C4-2B (cell line): ENCODE data around the gene NASP.

Source experiments
- H3K27ac ChIP-seq: fragments of 450-650 bp; 2 replicates; pipeline ENCODE4 v1.5.1; 2017
- ZFX ChIP-seq: fragments of 450-650 bp; IDR thresholded peaks from 2 replicates; pipeline ENCODE4 v1.6.1; 2017
- TF ChIP-seq, protein P1 (sequence below): fragments of 450-650 bp; conservative IDR thresholded peaks from 2 replicates; pipeline ENCODE4 v1.5.1; 2017; ENCODE audit warnings: mild to moderate bottlenecking

The NASP gene, protein sequence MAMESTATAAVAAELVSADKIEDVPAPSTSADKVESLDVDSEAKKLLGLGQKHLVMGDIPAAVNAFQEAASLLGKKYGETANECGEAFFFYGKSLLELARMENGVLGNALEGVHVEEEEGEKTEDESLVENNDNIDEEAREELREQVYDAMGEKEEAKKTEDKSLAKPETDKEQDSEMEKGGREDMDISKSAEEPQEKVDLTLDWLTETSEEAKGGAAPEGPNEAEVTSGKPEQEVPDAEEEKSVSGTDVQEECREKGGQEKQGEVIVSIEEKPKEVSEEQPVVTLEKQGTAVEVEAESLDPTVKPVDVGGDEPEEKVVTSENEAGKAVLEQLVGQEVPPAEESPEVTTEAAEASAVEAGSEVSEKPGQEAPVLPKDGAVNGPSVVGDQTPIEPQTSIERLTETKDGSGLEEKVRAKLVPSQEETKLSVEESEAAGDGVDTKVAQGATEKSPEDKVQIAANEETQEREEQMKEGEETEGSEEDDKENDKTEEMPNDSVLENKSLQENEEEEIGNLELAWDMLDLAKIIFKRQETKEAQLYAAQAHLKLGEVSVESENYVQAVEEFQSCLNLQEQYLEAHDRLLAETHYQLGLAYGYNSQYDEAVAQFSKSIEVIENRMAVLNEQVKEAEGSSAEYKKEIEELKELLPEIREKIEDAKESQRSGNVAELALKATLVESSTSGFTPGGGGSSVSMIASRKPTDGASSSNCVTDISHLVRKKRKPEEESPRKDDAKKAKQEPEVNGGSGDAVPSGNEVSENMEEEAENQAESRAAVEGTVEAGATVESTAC

DNA sequence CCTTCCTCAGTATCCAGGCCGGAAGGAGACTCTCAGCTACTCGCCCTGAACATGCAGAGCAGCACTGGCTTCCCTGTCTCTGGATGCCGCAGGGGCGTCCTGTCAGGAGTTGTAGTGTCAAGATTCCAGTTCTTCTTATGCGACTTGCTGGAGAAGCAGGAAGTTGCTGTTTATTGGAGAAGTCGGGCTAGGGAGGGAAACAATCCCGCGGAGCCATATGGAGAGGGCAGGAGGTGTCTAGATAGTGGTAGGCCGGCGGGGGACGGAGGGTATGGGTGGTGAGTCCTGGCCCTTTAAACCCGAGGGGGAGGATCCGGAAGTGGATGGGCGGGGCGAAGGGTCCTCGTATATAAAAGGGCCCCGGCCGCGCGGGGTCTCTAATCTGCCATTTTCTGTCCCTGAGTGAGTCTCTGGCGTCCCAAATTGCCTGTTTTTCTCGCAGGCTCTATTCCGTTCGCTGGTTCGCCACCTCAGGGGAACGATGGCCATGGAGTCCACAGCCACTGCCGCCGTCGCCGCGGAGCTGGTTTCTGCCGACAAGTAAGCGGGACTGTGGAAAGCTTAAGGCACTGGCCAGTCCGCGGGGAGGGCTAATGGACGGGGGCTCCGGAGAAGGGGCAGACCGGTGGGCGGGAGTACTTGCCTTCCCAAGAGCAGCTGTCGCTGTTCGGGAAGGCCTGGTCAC lies at the start of gene NASP:
Gene NASP, plus strand, starts transcription at position 376 of the 685 bp plus-strand sequence. Its CDS starts 106 bp downstream, at position 482.
- H3K27ac ChIP-seq = peak within 1 kb of the TSS; percentile 93
- TF ChIP-seq ZFX = no peak
- TF ChIP-seq, protein P1, sequence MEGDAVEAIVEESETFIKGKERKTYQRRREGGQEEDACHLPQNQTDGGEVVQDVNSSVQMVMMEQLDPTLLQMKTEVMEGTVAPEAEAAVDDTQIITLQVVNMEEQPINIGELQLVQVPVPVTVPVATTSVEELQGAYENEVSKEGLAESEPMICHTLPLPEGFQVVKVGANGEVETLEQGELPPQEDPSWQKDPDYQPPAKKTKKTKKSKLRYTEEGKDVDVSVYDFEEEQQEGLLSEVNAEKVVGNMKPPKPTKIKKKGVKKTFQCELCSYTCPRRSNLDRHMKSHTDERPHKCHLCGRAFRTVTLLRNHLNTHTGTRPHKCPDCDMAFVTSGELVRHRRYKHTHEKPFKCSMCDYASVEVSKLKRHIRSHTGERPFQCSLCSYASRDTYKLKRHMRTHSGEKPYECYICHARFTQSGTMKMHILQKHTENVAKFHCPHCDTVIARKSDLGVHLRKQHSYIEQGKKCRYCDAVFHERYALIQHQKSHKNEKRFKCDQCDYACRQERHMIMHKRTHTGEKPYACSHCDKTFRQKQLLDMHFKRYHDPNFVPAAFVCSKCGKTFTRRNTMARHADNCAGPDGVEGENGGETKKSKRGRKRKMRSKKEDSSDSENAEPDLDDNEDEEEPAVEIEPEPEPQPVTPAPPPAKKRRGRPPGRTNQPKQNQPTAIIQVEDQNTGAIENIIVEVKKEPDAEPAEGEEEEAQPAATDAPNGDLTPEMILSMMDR = no peak

- no peak overlapping the region for H3K27ac ChIP-seq
- TF ChIP-seq, protein P1 = no peak
- TF ChIP-seq ZFX = no peak
Observed at GRCh38 chr1:45535988-45536766, 47.7 kb upstream of the NASP start.

DNA sequence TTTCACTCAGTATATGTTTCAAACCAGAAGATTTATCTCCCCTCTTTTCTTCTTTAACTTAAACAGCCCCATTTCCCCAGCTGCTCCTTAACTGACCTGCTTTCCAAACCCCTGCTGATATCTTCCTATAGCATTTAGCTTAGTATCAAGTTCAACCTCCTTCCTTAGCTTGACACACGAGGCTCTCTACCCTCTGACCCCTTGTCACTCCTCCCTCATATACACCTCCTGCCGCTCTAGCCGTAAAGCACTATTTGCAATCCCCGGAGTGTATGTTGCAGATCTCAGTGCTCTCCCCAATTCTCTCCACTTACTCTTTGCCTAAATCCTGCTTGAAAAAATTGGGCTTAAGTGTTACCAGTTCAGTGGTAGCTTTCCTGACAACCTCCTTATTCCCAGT lies 47.0 kb upstream of the NASP start:
- H3K27ac ChIP-seq = no peak overlapping the region
- TF ChIP-seq, protein P1 = no peak

DNA sequence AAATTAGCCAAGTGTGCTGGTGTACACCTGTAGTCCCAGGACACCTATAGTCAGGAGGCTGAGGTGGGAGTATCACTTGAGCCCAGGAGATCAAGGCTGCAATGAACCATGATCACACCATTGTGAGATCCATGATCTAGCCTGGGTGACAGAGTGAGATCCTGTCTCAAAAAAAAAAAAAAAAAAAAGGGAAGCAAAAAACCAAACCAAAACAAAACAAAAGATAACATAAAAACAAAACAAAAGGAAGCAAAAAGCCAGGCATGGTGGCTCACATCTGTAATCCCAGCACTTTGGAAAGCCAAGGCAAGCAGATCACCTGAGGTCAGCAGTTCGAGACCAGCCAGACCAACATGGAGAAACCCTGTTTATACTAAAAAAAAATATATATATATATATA lies 42.6 kb upstream of the NASP start:
- H3K27ac ChIP-seq = no peak overlapping the region

GRCh38 chr1:45542591-45542990 lies 41.2 kb upstream of the NASP start:
- no peak overlapping the region for H3K27ac ChIP-seq
- no peak for TF ChIP-seq ZFX
- TF ChIP-seq, protein P1 = no peak

More for the DNA sequence above, 42.6 kb upstream of the NASP start:
- TF ChIP-seq, protein P1 = no peak
- no peak for TF ChIP-seq ZFX

DNA sequence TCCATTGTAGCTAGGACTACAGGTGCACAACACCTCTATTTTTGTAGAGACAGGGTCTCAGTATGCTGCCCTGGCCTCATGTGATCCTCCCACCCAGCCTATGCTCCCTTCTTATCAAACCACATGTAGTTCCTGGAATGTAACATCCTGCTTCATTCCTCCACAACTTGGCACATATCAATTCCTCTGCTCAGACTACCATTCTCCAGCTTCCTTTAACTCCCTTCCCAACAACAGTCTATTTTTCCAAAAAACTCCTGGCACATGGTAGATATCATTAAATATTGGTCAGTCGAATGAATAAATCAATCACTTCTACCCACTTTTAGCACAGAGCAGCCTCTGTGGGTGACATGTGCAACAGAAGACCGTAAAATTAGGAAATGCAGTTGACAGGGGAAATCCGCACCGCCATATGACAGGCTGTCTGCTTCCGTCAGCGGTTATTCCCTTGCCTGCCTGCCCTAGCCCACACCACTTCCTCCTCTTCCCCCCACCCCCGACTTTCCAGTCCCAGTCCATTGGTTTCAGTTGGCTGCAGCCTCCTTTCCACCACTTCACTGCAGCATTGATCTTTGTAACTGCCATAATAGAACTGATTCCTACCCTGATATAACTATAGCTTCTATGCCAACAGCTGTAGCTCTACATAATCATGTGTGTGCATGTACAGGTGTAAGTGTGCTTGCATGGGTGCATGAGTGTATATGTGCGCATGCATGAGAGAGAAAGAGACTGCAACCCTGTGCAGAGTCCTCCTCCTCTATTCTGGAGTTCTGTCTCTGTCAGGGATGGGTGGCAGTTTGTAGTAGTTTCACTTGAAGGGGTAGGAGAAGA lies 40.0 kb upstream of the NASP start:
- no peak overlapping the region for H3K27ac ChIP-seq
- TF ChIP-seq ZFX = no peak
- TF ChIP-seq, protein P1 = no peak
